ENCODE data around the gene SNX13. TPM values are rescaled to one million over a fixed set of nuclear protein-coding genes. Genes with fewer than 3 reads are reported as not detected.

Gene SNX13
- total and polyA plus RNA-seq, 2 donors (not counting 3 experiments of a cell fraction or from before 2014, with no cell fraction given), result 6.1 to 28.5 TPM

DNA sequence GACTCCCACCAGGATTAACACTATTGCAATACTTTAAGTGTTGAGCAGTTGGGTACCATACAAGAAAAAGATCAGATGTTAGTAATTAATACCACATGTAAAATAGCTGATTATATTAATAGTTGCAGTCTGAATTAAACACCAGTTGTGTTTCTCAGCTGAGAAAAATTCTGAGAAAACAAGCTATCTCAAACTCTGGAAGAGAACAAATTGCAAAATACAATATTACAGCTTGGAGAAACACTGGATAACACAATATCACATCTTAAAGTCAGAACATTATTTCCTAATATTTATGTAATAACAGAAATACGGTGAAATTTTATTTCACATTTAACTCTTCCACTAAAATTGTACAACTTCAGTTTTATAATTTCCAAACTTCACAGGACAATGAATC lies 9.2 kb downstream of the SNX13 start:
- ChIA-PET CTCF (interaction anchor here (0.6 to 2.4 kb wide), 2 partner anchors 50 to 161 kb away, joined by 3 to 4 read pairs; no protein-coding TSS in a partner anchor), POLR2A (no interaction called here)
- H3K4me2 ChIP-seq (ENCODE audit: insufficient read depth, low read length), result no peak overlapping the region
- peaks cover 2% of the 10 kb centered on the region for H4K20me1 ChIP-seq (replicated peaks; ENCODE audit: control insufficient read depth, extremely low read depth, insufficient read depth, low read length)
- peaks cover 80% of the 10 kb centered on the region for H3K79me2 ChIP-seq (ENCODE audit: control insufficient read depth, insufficient read depth, low read length)
- H3K27ac ChIP-seq (ENCODE audit: insufficient read depth, low read depth, low read length), result no peak overlapping the region
- H3K9ac ChIP-seq (replicated peaks; ENCODE audit: extremely low read depth, insufficient read depth, low read length), result no peak overlapping the region
- no peaks in the 10 kb centered on the region for H3K4me1 ChIP-seq (ENCODE audit: control insufficient read depth, extremely low read depth, insufficient read depth, low read length)
- TF ChIP-seq POLR2A (IDR thresholded peaks at IDR 0.05; ENCODE audit: low read depth, low read length) (no peak), GATA2 (IDR thresholded peaks at IDR 0.05; ENCODE audit: insufficient read depth, insufficient read length, low read depth, low read length) (no peak), POLR2AphosphoS5 (IDR thresholded peaks at IDR 0.05; ENCODE audit: insufficient read depth, low read depth, low read length) (no peak), MYC (IDR thresholded peaks at IDR 0.05; ENCODE audit: low read depth, low read length) (no peak), JUN (IDR thresholded peaks at IDR 0.05; ENCODE audit: borderline replicate concordance, insufficient read depth, insufficient read length, low read depth) (no peak), FOS (IDR thresholded peaks at IDR 0.05; ENCODE audit: borderline replicate concordance, insufficient read depth, low read length) (no peak), EZH2 (IDR thresholded peaks at IDR 0.05; ENCODE audit: borderline replicate concordance, low read depth, low read length, severe bottlenecking) (no peak)
- TF ChIP-seq, protein P1, sequence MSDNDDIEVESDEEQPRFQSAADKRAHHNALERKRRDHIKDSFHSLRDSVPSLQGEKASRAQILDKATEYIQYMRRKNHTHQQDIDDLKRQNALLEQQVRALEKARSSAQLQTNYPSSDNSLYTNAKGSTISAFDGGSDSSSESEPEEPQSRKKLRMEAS (IDR thresholded peaks at IDR 0.05; ENCODE audit: insufficient read depth, insufficient read length), result no peak
- TF ChIP-seq, protein P2, sequence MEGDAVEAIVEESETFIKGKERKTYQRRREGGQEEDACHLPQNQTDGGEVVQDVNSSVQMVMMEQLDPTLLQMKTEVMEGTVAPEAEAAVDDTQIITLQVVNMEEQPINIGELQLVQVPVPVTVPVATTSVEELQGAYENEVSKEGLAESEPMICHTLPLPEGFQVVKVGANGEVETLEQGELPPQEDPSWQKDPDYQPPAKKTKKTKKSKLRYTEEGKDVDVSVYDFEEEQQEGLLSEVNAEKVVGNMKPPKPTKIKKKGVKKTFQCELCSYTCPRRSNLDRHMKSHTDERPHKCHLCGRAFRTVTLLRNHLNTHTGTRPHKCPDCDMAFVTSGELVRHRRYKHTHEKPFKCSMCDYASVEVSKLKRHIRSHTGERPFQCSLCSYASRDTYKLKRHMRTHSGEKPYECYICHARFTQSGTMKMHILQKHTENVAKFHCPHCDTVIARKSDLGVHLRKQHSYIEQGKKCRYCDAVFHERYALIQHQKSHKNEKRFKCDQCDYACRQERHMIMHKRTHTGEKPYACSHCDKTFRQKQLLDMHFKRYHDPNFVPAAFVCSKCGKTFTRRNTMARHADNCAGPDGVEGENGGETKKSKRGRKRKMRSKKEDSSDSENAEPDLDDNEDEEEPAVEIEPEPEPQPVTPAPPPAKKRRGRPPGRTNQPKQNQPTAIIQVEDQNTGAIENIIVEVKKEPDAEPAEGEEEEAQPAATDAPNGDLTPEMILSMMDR (IDR thresholded peaks at IDR 0.05; ENCODE audit: extremely low read depth in 1 of 2, insufficient read depth in 1 of 2, low read depth in 1 of 2, low read length in 2 of 2), result no peak
- BruUV-seq (replicated peaks), result no TSS peak
- H3K9me1 ChIP-seq (replicated peaks; ENCODE audit: control insufficient read depth, extremely low read depth, insufficient read depth, low read length), result no peaks in the 10 kb centered on the region
- dilution Hi-C loops (cut with MboI; ENCODE audit: extremely low pct_ligation_motif_present, low sequenced_read_pairs) (no loop called here), intact Hi-C loops (cut with micrococcal nuclease) (no loop called here)
- no peaks in the 10 kb centered on the region for H3K27me3 ChIP-seq (ENCODE audit: control insufficient read depth in 2 of 2, insufficient read depth in 2 of 2, low read length in 2 of 2)
- H3K36me3 ChIP-seq (ENCODE audit: control insufficient read depth in 2 of 2, extremely low read depth in 1 of 2, insufficient read depth in 2 of 2, low read length in 2 of 2), result no peaks in the 10 kb centered on the region
- no peak for FAIRE-seq
- no peaks in the 10 kb centered on the region for H3K9me3 ChIP-seq (replicated peaks; ENCODE audit: control insufficient read depth, insufficient read depth, low read length)
- DNase-seq (ENCODE audit: low read depth, low spot score), result no peak
- no peak overlapping the region for H2AFZ ChIP-seq (ENCODE audit: low read depth, low read length)
- no peak overlapping the region for H3K4me3 ChIP-seq (replicated peaks in 1 of 3; ENCODE audit: insufficient read depth in 1 of 3, low read depth in 1 of 3, low read length in 3 of 3)
